Endothelial cell of umbilical vein (primary cell): ENCODE data around the gene NUDT22. TPM values are rescaled to one million over a fixed set of nuclear protein-coding genes. Genes with fewer than 3 reads are reported as not detected.

Source experiments
- BruUV-seq: library from RNA; stranded (reverse); fragments of 400-500 nt; replicated peaks from 2 replicates; lab custom pipeline; 2021; lab: Mats Ljungman, UMichigan
- CTCF ChIA-PET: fragments of 300-600, 350-600 bp; sonication (Branson Sonifier 250); formaldehyde crosslinking; loops from one replicate; lab custom pipeline; 2021; ENCODE audit warnings: antibody characterized with exemption, inconsistent platforms; lab: Charles Lee
- POLR2A ChIA-PET: fragments of 300-600, 350-600 bp; sonication (Branson Sonifier 250); formaldehyde crosslinking; loops from one replicate; lab custom pipeline; 2021; ENCODE audit warnings: antibody characterized with exemption, inconsistent platforms; lab: Charles Lee
- DNase-seq: peaks from one replicate; pipeline ENCODE4 v3.0.0-alpha.2; 2011; ENCODE audit warnings: low read depth, low spot score
- FAIRE-seq: peaks from 2 replicates; lab custom pipeline; 2011; peaks lifted over from hg19 to GRCh38; lab: Jason Lieb, UNC
- H2AFZ ChIP-seq: 2 replicates; pipeline ENCODE4 v1.6.0; 2012; ENCODE audit warnings: low read depth, low read length, control low read depth, inconsistent platforms
- H3K27ac ChIP-seq: 2 replicates; pipeline ENCODE4 v1.5.1; 2011; ENCODE audit warnings: low read depth, mild to moderate bottlenecking, control low read depth, low read length, moderate library complexity; ENCODE audit not compliant: insufficient read depth
- H3K27me3 ChIP-seq, 2 experiments: 2 replicates each; pipeline versions ENCODE4 v1.6.0 to v1.6.1; 2011; ENCODE audit warnings: low read length in 2 of 2, mixed read lengths in 1 of 2; ENCODE audit not compliant: control insufficient read depth in 2 of 2, insufficient read depth in 2 of 2
- H3K36me3 ChIP-seq, 2 experiments: 2 replicates in 1 of 2; 3 replicates in 1 of 2; pipeline ENCODE4 v1.5.1; 2011; ENCODE audit warnings: low read length in 2 of 2, mild to moderate bottlenecking in 1 of 2, moderate library complexity in 1 of 2; ENCODE audit not compliant: control insufficient read depth in 2 of 2, insufficient read depth in 2 of 2; ENCODE audit errors: extremely low read depth in 1 of 2
- H3K4me1 ChIP-seq: 3 replicates; pipeline ENCODE4 v1.5.1; 2011; ENCODE audit warnings: mild to moderate bottlenecking, low read length; ENCODE audit not compliant: control insufficient read depth, insufficient read depth; ENCODE audit errors: extremely low read depth
- H3K4me2 ChIP-seq: 2 replicates; pipeline ENCODE4 v1.6.1; 2011; ENCODE audit warnings: low read length, control low read depth, mixed read lengths; ENCODE audit not compliant: insufficient read depth
- H3K4me3 ChIP-seq, 3 experiments: fragments of 200-600 bp in 1 of 3; sonication (generic), shearing (Covaris generic) in 1 of 3; replicated peaks in 1 of 3; 2 replicates each; pipeline ENCODE4 v1.5.1; 2011 to 2016; ENCODE audit warnings: control low read depth in 3 of 3, low read length in 3 of 3, mild to moderate bottlenecking in 2 of 3, inconsistent platforms in 1 of 3, low read depth in 1 of 3, moderate library complexity in 1 of 3; ENCODE audit not compliant: insufficient read depth in 1 of 3
- H3K79me2 ChIP-seq: 2 replicates; pipeline ENCODE4 v1.6.0; 2012; ENCODE audit warnings: low read length, inconsistent platforms; ENCODE audit not compliant: control insufficient read depth, insufficient read depth
- H3K9ac ChIP-seq: replicated peaks from 2 replicates; pipeline ENCODE3; 2011; ENCODE audit warnings: low read length, control low read depth; ENCODE audit not compliant: insufficient read depth; ENCODE audit errors: extremely low read depth
- H3K9me1 ChIP-seq: replicated peaks from 3 replicates; pipeline ENCODE4 v1.6.0; 2011; ENCODE audit warnings: mild to moderate bottlenecking, low read length; ENCODE audit not compliant: control insufficient read depth, insufficient read depth; ENCODE audit errors: extremely low read depth
- H3K9me3 ChIP-seq: replicated peaks from 2 replicates; pipeline ENCODE4 v1.5.1; 2012; ENCODE audit warnings: low read length, inconsistent platforms; ENCODE audit not compliant: control insufficient read depth, insufficient read depth
- H4K20me1 ChIP-seq: replicated peaks from 2 replicates; pipeline ENCODE3; 2011; ENCODE audit warnings: mild to moderate bottlenecking, low read length; ENCODE audit not compliant: control insufficient read depth, insufficient read depth; ENCODE audit errors: extremely low read depth
- CTCF ChIP-seq, 2 donors: IDR thresholded peaks; 1 replicate in 1 of 2; 2 replicates in 1 of 2; pipeline ENCODE4 v1.5.1; 2011; ENCODE audit warnings: low read length in 2 of 2, mild to moderate bottlenecking in 2 of 2, moderate library complexity in 2 of 2, control low read depth in 1 of 2, inconsistent platforms in 1 of 2, low read depth in 1 of 2; ENCODE audit not compliant: insufficient read depth in 1 of 2; ENCODE audit errors: extremely low read depth in 1 of 2
- MAX ChIP-seq: IDR thresholded peaks from 2 replicates; pipeline ENCODE4 v1.6.1; 2011; ENCODE audit not compliant: insufficient read depth, insufficient read length
- MYC ChIP-seq: IDR thresholded peaks from one replicate; pipeline ENCODE4 v1.6.1; 2011; ENCODE audit warnings: mild to moderate bottlenecking, low read depth, low read length
- POLR2A ChIP-seq: IDR thresholded peaks from 2 replicates; pipeline ENCODE4 v1.6.1; 2012; ENCODE audit warnings: low read depth, mild to moderate bottlenecking, control low read depth, low read length
- POLR2AphosphoS5 ChIP-seq: IDR thresholded peaks from 2 replicates; pipeline ENCODE4 v1.6.1; 2012; ENCODE audit warnings: low read depth, mild to moderate bottlenecking, control low read depth, low read length, moderate library complexity; ENCODE audit not compliant: insufficient read depth
- dilution Hi-C: fragments of 300-500 bp; cut with MboI; formaldehyde crosslinking; loops from one replicate; pipeline ENCODE4 v1.15.0; 2019; ENCODE audit warnings: low sequenced_read_pairs; ENCODE audit not compliant: extremely low pct_ligation_motif_present
- intact Hi-C: fragments of 100-400 bp; cut with micrococcal nuclease; formaldehyde crosslinking; loops from one replicate; pipeline ENCODE4 v1.10.0; 2022
- polyA plus RNA-seq, 4 experiments: library from polyadenylated mRNA; depleted of rRNA in 3 of 4; stranded (reverse) in 3 of 4; unstranded in 1 of 4; fragments of >200 nt; gene quantifications; 2 replicates each; pipeline versions ENCODE4 v1.2.1 to v1.2.3, GENCODE V29; 2011 to 2012; ENCODE audit warnings: missing spikeins in 1 of 4
- total RNA-seq: library from RNA; stranded (reverse); gene quantifications from 2 replicates; pipeline ENCODE4 v1.2.3, GENCODE V29; 2021

The NUDT22 gene
- total and polyA plus RNA-seq, 2 donors (not counting 3 experiments of a cell fraction or from before 2014, with no cell fraction given), result 37.8 to 54.8 TPM

DNA sequence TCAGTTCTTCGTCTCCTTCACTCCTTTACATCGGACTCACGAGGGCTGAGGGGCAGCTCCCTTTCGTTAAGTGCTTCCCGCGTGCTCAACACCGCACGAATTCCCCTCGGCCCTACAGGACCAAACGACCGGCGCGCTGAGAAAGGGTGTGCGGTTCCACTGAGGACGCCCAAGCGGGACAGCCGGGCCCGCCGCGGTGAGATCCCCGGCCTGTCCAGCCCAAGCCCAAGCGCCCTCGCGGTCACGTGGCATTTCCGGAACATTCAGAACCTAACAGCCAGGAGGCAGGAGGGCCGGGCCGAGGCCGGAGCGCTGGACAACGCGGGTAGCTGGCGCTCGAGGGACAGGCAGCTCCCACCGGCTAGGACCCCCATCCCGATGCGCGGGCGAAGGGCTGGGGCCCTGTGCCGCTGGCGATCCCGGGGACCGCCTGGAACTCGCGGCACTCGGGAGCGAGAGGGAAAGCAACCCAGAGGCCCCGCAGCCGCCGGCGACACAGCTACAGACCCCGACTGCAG is 40.8 kb upstream of the NUDT22 start:
- H3K4me3 ChIP-seq, result peak overlapping the region; percentile 17 to 65 (median 56)
- TSS peak; percentile 77 for BruUV-seq
- dilution Hi-C loops (no loop called here), intact Hi-C loops (loop anchor here (1.0 to 5.0 kb wide), 4 partner anchors 19 to 120 kb away; partner anchors contain the start of genes DNAJC4, ESRRA, GPR137 and MACROD1)
- H3K4me2 ChIP-seq, result peak overlapping the region; percentile 79
- peak overlapping the region; percentile 64 for H3K27ac ChIP-seq
- H3K4me1 ChIP-seq, result peaks cover 14% of the 10 kb centered on the region
- no peaks in the 10 kb centered on the region for H3K27me3 ChIP-seq
- peak overlapping the region; percentile 81 for H3K9ac ChIP-seq
- TF ChIP-seq CTCF (IDR thresholded peaks at IDR 0.05; ENCODE audit: extremely low read depth in 1 of 2, insufficient read depth in 1 of 2, low read depth in 1 of 2, low read length in 2 of 2) (peak; percentile 23 to 41), MAX (peak; percentile 76), POLR2A (peak; percentile 97), MYC (no peak), POLR2AphosphoS5 (peak; percentile 99)
- peaks cover 0 to 2% of the 10 kb centered on the region in 2 experiments for H3K36me3 ChIP-seq
- POLR2A ChIA-PET, result interaction anchor here (0.6 to 1.7 kb wide), 13 partner anchors 16 to 185 kb away, joined by 3 to 7 read pairs (median 4); partner anchors contain the start of genes FERMT3, MACROD1, PRDX5 and TRMT112
- no peaks in the 10 kb centered on the region for H4K20me1 ChIP-seq
- peaks cover 17% of the 10 kb centered on the region for H3K79me2 ChIP-seq
- CTCF ChIA-PET, result interaction anchor here (0.6 to 3.3 kb wide), 17 partner anchors 9 to 185 kb away, joined by 3 to 27 read pairs (median 4); partner anchors contain the start of genes BAD, CATSPERZ, FKBP2 and MACROD1
- H2AFZ ChIP-seq, result peak overlapping the region; percentile 29
- FAIRE-seq (no peak), DNase-seq (no peak)
- H3K9me1 ChIP-seq, result no peaks in the 10 kb centered on the region
- no peaks in the 10 kb centered on the region for H3K9me3 ChIP-seq
